HEK293T (cell line): ENCODE measurements around the gene WNK4.
A peak's percentile ranks its signal among the peaks of the same experiment; 100 is the strongest.
"Not testable (repeated sequence)": the region's sequence is repeated elsewhere in the genome, so short reads cannot be mapped to it uniquely, and the experiment has no call there.

Experiments used
- CTCF ChIA-PET: fragments of 350-600 bp; formaldehyde crosslinking; extraction: SDS; loops from one replicate; lab custom pipeline; 2021; ENCODE audit warnings: antibody characterized with exemption, inconsistent platforms; lab: Yijun Ruan, JAX
- POLR2A ChIA-PET: fragments of 350-600 bp; formaldehyde crosslinking; extraction: SDS; loops from one replicate; lab custom pipeline; 2020; ENCODE audit warnings: antibody characterized with exemption, inconsistent platforms; lab: Yijun Ruan, JAX
- DNase-seq: peaks from one replicate; pipeline ENCODE4 v3.0.0; 2012; ENCODE audit warnings: mixed read lengths; ENCODE audit errors: extremely low spot score
- ARNT ChIP-seq: fragments of 450-650 bp; IDR thresholded peaks from 2 replicates; pipeline ENCODE4 v1.6.1; 2017; ENCODE audit warnings: mild to moderate bottlenecking
- BHLHE40 ChIP-seq: fragments of 450-650 bp; IDR thresholded peaks from 2 replicates; pipeline ENCODE4 v1.6.1; 2016; ENCODE audit warnings: mild to moderate bottlenecking, moderate library complexity, borderline replicate concordance
- CTBP1 ChIP-seq: fragments of 450-650 bp; IDR thresholded peaks from 2 replicates; pipeline ENCODE4 v1.6.1; 2016; ENCODE audit warnings: borderline replicate concordance
- ELF4 ChIP-seq: fragments of 450-650 bp; IDR thresholded peaks from 2 replicates; pipeline ENCODE4 v1.6.1; 2017; ENCODE audit warnings: antibody characterized with exemption
- FOXA1 ChIP-seq: fragments of 450-650 bp; IDR thresholded peaks from 2 replicates; pipeline ENCODE4 v1.6.1; 2016; ENCODE audit warnings: mild to moderate bottlenecking
- FOXK2 ChIP-seq: fragments of 450-650 bp; IDR thresholded peaks from 2 replicates; pipeline ENCODE4 v1.6.1; 2016; ENCODE audit warnings: mild to moderate bottlenecking
- FOXM1 ChIP-seq: fragments of 450-650 bp; IDR thresholded peaks from 2 replicates; pipeline ENCODE4 v1.6.1; 2017; ENCODE audit warnings: mild to moderate bottlenecking, borderline replicate concordance
- HDGF ChIP-seq: fragments of 450-650 bp; IDR thresholded peaks from 2 replicates; pipeline ENCODE4 v1.6.1; 2017; ENCODE audit warnings: antibody characterized with exemption, borderline replicate concordance
- L3MBTL2 ChIP-seq: fragments of 450-650 bp; conservative IDR thresholded peaks from 2 replicates; pipeline ENCODE4 v1.6.1; 2016; ENCODE audit warnings: mild to moderate bottlenecking
- LEF1 ChIP-seq: fragments of 450-650 bp; IDR thresholded peaks from 2 replicates; pipeline ENCODE4 v1.6.1; 2017; ENCODE audit warnings: mild to moderate bottlenecking, borderline replicate concordance
- NFRKB ChIP-seq: fragments of 450-650 bp; IDR thresholded peaks from 2 replicates; pipeline ENCODE4 v1.6.1; 2016; ENCODE audit warnings: mild to moderate bottlenecking, moderate library complexity
- PKNOX1 ChIP-seq: fragments of 450-650 bp; IDR thresholded peaks from 2 replicates; pipeline ENCODE4 v1.6.1; 2016
- SP1 ChIP-seq: fragments of 450-650 bp; IDR thresholded peaks from 2 replicates; pipeline ENCODE4 v1.6.1; 2017
- SUZ12 ChIP-seq: fragments of 450-650 bp; IDR thresholded peaks from 2 replicates; pipeline ENCODE4 v1.6.1; 2016; ENCODE audit warnings: mild to moderate bottlenecking
- TARDBP ChIP-seq: fragments of 450-650 bp; IDR thresholded peaks from 2 replicates; pipeline ENCODE4 v1.6.1; 2016
- ZNF384 ChIP-seq: fragments of 450-650 bp; IDR thresholded peaks from 2 replicates; pipeline ENCODE4 v1.6.1; 2016

Gene WNK4

GRCh38 chr17:42767512-42767911, 12.9 kb upstream of the WNK4 start:
- ChIA-PET CTCF (no interaction called here), POLR2A (no interaction called here)
- DNase-seq = no peak
- TF ChIP-seq NFRKB = no peak
- no peak for TF ChIP-seq ZNF384
- no peak for TF ChIP-seq SP1
- TF ChIP-seq LEF1 = no peak
- no peak for TF ChIP-seq FOXA1
- no peak for TF ChIP-seq ARNT
- no peak for TF ChIP-seq FOXM1
- TF ChIP-seq HDGF = no peak
- TF ChIP-seq ELF4 = no peak
- no peak for TF ChIP-seq CTBP1
- TF ChIP-seq TARDBP = no peak

GRCh38 chr17:42768006-42768405, 12.4 kb upstream of the WNK4 start:
- CTCF ChIA-PET, POLR2A ChIA-PET, DNase-seq: not testable (repeated sequence)

- POLR2A ChIA-PET = interaction anchor here (0.7 kb wide), 1 partner anchor 15 kb away, joined by 3 read pairs; no protein-coding TSS in a partner anchor
- DNase-seq = not testable (repeated sequence)
- CTCF ChIA-PET = interaction anchor here (0.7 kb wide), 1 partner anchor 234 kb away, joined by 4 read pairs; no protein-coding TSS in a partner anchor
Measured at GRCh38 chr17:42769964-42770363, 10.4 kb upstream of the WNK4 start.

GRCh38 chr17:42772945-42773289, 7.5 kb upstream of the WNK4 start:
- POLR2A ChIA-PET = interaction anchor here (0.6 to 3.6 kb wide), 30 partner anchors 8 to 241 kb away, joined by 3 to 58 read pairs (median 5); partner anchors contain the start of genes BECN1, CNTD1, COA3 and PSMC3IP

GRCh38 chr17:42773290-42774035, 6.9 kb upstream of the WNK4 start, which contains the start of gene VPS25:
TSS of gene VPS25 (plus strand) at chr17:42773449. CDS start at chr17:42773476, 27 bp downstream.
- ChIA-PET CTCF (interaction anchor here (0.6 to 1.5 kb wide), 3 partner anchors 10 to 64 kb away, joined by 3 to 10 read pairs (median 10); no protein-coding TSS in a partner anchor), POLR2A (interaction anchor here (0.6 to 3.6 kb wide), 36 partner anchors 7 to 241 kb away, joined by 3 to 58 read pairs (median 5); partner anchors contain the start of genes BECN1, CNTD1, COA3 and PSMC3IP)
- TF ChIP-seq ZNF384 = no peak
- peak; percentile 94 for TF ChIP-seq CTBP1
- no peak for TF ChIP-seq BHLHE40
- TF ChIP-seq PKNOX1 = no peak; the same call in 1 of the 2 replicates
- TF ChIP-seq ARNT = peak; percentile 76
- TF ChIP-seq SP1 = no peak
- TF ChIP-seq ELF4 = peak; percentile 91
- DNase-seq = peak; percentile 86

More at GRCh38 chr17:42772945-42773289, 7.5 kb upstream of the WNK4 start:
- DNase-seq = no peak
- TF ChIP-seq FOXA1 = no peak
- TF ChIP-seq LEF1 = no peak
- no peak for TF ChIP-seq TARDBP
- no peak for TF ChIP-seq ARNT
- TF ChIP-seq ZNF384 = no peak
- no peak for TF ChIP-seq HDGF
- TF ChIP-seq FOXM1 = no peak
- no peak for TF ChIP-seq ELF4
- no peak for TF ChIP-seq NFRKB
- CTCF ChIA-PET = interaction anchor here (1.5 kb wide), 1 partner anchor 9 kb away, joined by 10 read pairs; no protein-coding TSS in a partner anchor

- ChIA-PET POLR2A (interaction anchor here (0.9 to 3.6 kb wide), 25 partner anchors 8 to 224 kb away, joined by 3 to 58 read pairs (median 6); partner anchors contain the start of genes BECN1, CNTD1, COA3 and RAMP2), CTCF (interaction anchor here (0.6 to 1.2 kb wide), 2 partner anchors 10 to 65 kb away, joined by 3 to 10 read pairs; no protein-coding TSS in a partner anchor)
- no peak for DNase-seq
- TF ChIP-seq CTBP1 (no peak), LEF1 (no peak), SUZ12 (no peak), FOXA1 (no peak), NFRKB (no peak), ARNT (no peak), PKNOX1 (no peak), FOXM1 (no peak), L3MBTL2 (no peak), ELF4 (no peak), HDGF (no peak), TARDBP (no peak), BHLHE40 (no peak)
Measured at GRCh38 chr17:42774066-42774745, 6.2 kb upstream of the WNK4 start.

GRCh38 chr17:42775534-42776098, 4.8 kb upstream of the WNK4 start:
- no peak for DNase-seq
- CTCF ChIA-PET = no interaction called here
- POLR2A ChIA-PET = no interaction called here

More at GRCh38 chr17:42775534-42776098, 4.8 kb upstream of the WNK4 start:
- TF ChIP-seq HDGF (no peak), FOXM1 (no peak), ARNT (no peak), L3MBTL2 (no peak), FOXK2 (no peak), TARDBP (no peak), PKNOX1 (no peak), SUZ12 (no peak), FOXA1 (no peak), ZNF384 (no peak), LEF1 (no peak), SP1 (no peak), ELF4 (no peak), CTBP1 (no peak), NFRKB (no peak), BHLHE40 (no peak)
